Transverse colon (tissue), 3 donors: ENCODE results near the gene BRSK1.

Experiments used
- EP300 ChIP-seq: sonication (generic); formaldehyde crosslinking; IDR thresholded peaks from one replicate; pipeline ENCODE4 v1.6.1; 2017; ENCODE audit warnings: antibody characterized with exemption, low read depth
- POLR2A ChIP-seq: fragments of 450-650 bp; IDR thresholded peaks from one replicate; pipeline ENCODE4 v1.6.1; 2016; ENCODE audit warnings: antibody characterized with exemption, mild to moderate bottlenecking, moderate library complexity
- TF ChIP-seq, protein P1 (sequence below), 5 experiments: fragments of 200-600 bp in 3 of 5; fragments of 450-650 bp in 2 of 5; sonication (generic) in 3 of 5; IDR thresholded peaks; 1 replicate in 2 of 5; 2 replicates in 3 of 5; pipeline ENCODE4 v1.5.1; 2016 to 2017; ENCODE audit warnings: antibody characterized with exemption in 5 of 5, inconsistent platforms in 3 of 5, mild to moderate bottlenecking in 2 of 5, moderate library complexity in 1 of 5

DNA sequence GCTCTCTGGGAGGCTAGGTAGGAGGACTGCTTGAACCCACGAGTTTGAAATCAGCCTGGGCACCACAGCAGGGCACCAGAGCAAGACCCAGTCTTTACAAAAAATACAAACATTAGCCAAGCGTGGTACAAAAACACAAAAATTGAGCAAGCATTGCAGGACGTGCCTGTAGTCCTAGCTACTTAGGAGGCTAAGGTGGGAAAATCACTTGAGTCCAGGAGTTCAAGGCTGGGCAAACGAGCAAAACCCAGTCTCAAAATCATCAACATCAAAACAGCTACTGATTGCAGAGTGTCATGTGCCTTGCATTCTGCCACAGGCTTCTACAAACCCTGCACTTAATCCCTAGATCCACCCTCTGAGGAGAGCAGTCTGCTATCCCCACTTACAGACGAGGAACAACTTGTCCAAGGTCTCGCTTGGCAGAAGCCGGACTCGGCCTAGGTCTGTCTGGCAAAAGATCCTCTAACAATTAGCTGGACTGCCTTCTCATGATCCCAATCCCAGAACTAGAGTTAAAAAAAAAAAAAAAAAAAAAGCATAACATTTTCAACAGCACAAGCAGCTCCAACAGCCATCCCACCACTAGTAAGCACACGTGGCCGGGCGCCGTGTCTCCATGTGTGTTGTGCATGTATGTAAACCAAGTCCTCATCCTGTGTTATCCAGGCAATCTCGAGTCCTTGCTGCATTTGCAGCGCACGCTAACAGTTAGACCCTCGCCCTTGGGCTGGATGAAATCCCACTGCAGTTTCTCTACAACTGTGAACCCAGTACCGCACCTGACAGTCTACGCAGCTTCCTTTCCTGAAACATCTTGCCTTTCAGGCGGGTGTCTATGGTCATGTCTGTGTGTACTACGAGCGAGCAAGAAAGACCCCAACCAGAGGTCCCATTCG, 27.0 kb upstream of the BRSK1 start:
- TF ChIP-seq, protein P1, sequence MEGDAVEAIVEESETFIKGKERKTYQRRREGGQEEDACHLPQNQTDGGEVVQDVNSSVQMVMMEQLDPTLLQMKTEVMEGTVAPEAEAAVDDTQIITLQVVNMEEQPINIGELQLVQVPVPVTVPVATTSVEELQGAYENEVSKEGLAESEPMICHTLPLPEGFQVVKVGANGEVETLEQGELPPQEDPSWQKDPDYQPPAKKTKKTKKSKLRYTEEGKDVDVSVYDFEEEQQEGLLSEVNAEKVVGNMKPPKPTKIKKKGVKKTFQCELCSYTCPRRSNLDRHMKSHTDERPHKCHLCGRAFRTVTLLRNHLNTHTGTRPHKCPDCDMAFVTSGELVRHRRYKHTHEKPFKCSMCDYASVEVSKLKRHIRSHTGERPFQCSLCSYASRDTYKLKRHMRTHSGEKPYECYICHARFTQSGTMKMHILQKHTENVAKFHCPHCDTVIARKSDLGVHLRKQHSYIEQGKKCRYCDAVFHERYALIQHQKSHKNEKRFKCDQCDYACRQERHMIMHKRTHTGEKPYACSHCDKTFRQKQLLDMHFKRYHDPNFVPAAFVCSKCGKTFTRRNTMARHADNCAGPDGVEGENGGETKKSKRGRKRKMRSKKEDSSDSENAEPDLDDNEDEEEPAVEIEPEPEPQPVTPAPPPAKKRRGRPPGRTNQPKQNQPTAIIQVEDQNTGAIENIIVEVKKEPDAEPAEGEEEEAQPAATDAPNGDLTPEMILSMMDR (IDR thresholded peaks at IDR 0.05), result no peak
- TF ChIP-seq POLR2A (no peak), EP300 (no peak)
